HG03469 (cell line): Measurements from ENCODE around the gene BBLN.
A peak's percentile ranks its signal among the peaks of the same experiment; 100 is the strongest.

Experiments
- ATAC-seq: cut with Tn5 transposase; IDR thresholded peaks from one replicate; pipeline ENCODE4 v1.9.1; 2021; ENCODE audit warnings: mild to moderate bottlenecking, moderate library complexity, moderate number of reproducible peaks; ENCODE audit not compliant: unreplicated experiment

The BBLN gene

GRCh38 chr9:128188209-128188608 lies 28.1 kb downstream of the BBLN start:
- no peak for ATAC-seq

- no peak for ATAC-seq
Measured at GRCh38 chr9:128190013-128190412, 29.9 kb downstream of the BBLN start.

GRCh38 chr9:128190516-128191405 lies 30.7 kb downstream of the BBLN start:
- no peak for ATAC-seq

DNA sequence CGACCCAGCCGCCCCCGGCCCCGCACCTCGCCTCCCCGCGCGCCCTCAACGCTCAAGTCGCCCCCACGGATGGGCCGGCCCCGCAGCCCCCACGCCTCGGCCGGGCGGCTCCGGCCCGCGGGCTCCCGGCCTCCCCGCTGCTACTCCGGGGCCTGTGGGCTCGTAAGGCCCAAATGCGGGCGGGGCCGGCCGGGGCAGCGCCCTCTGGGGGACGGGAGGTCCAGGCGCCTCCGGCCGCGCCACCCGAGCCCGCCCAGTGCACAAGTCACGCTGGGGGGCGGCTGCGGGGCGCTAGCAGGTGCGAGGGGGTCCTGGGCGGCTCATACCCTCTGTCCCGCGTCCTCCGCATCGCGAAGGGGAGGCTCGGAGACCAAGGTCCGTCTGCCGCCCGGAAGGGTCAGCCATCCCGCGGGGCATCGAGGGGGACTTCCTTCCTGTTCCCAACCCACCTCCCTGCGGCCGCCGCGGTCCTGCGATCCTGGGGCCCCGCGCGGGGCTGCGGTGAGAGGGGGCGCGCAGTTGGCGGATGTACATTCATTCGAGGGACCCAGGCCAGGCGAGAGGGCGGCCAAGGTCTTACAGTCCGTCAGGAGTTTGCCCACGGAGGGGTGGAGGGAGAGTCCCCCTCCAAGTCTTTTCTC lies 31.5 kb downstream of the BBLN start, which contains the start of gene CIZ1:
Gene CIZ1, minus strand, starts transcription at position 167 of the 641 bp plus-strand sequence. CDS start 715 bp downstream, outside the sequence.
- ATAC-seq: peak; percentile 53

DNA sequence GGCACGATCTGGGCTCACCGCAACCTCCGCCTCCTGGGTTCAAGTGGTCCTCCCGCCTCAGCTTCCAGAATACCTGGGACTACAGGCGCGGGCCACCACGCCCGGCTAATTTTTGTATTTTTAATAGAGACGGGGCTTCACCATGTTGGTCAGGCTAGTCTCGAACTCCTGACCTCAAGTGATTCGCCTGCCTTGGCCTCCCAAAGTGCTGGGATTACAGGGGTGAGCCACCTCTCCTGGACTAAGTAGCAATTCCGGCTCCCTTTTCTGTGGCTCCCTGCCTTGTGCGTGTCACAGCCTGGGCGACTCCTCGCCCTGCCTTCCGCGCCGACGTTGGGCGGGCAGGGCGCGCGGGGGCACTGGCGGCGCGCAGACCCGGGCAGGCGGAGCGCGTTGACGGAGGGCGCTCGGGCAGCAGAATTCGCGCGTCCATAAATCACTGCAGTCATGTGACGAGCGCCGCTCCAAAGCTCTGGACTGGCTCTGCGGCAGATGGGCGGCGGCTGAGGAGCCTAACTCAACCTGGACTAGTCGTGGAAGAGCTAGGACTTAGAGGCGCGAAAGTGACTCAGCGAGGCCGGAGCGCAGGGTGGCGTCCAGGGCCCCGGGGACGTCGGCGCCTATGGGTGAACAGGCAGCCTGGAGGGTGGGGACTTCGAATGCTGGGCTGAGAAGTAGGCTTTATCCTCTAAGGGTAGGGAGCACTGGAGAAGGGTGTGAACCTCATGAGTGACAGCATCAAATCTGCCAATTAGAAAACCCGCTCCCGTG lies 32.7 kb downstream of the BBLN start:
- no peak for ATAC-seq

DNA sequence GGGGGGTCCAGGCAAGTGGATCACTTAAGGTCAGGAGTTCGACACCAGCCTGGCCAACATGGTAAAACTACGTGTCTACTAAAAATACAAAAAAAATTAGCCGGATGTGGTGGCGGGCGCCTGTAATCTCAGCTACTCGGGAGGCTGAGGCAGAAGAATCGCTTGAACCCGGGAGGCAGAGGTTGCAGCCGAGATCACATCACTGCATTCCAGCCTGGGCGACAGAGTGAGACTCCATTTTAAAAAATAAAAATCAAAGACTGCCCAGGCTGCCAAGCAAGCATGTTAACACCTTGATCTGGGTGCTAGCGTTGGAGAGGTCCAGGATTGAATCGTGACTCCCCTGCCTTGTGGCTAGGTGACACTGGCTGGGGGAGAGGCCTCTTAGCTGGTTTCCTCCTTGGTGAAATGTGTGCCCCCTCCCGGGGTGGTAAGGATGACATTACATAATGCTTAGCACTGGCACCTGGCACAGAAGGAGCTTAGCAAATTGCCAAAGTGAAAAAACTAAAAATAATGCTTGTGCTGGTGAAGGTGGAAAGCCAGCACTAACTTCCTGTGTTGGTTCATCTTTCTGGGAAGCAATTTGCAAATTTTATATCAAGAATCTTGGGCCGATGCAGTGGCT lies 33.5 kb downstream of the BBLN start:
- ATAC-seq: no peak

- ATAC-seq: no peak
Measured at GRCh38 chr9:128201441-128202369, 41.6 kb downstream of the BBLN start.

DNA sequence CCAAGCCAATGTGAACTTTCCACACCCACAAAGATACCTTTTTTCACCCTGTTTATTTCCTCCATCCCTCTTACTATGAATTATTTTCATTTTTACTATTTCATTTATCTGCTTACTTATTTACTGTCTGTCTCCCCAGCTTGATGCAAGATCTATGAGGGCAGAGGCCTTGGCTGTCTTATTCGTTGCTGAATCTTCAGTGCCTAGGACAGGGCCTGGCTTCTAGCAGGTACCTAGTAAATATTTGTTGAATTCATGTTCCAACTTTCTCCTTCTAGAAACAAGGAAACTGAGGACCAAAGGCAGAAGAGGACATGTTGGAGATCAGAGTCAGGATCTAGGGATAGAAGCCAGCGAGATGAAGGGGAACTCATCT lies 42.6 kb downstream of the BBLN start:
- ATAC-seq: no peak

GRCh38 chr9:128203024-128203706 lies 43.1 kb downstream of the BBLN start, which contains the start of gene DNM1:
TSS of gene DNM1 (plus strand) at chr9:128203379. CDS start at chr9:128203471, 92 bp downstream.
- ATAC-seq: no peak

DNA sequence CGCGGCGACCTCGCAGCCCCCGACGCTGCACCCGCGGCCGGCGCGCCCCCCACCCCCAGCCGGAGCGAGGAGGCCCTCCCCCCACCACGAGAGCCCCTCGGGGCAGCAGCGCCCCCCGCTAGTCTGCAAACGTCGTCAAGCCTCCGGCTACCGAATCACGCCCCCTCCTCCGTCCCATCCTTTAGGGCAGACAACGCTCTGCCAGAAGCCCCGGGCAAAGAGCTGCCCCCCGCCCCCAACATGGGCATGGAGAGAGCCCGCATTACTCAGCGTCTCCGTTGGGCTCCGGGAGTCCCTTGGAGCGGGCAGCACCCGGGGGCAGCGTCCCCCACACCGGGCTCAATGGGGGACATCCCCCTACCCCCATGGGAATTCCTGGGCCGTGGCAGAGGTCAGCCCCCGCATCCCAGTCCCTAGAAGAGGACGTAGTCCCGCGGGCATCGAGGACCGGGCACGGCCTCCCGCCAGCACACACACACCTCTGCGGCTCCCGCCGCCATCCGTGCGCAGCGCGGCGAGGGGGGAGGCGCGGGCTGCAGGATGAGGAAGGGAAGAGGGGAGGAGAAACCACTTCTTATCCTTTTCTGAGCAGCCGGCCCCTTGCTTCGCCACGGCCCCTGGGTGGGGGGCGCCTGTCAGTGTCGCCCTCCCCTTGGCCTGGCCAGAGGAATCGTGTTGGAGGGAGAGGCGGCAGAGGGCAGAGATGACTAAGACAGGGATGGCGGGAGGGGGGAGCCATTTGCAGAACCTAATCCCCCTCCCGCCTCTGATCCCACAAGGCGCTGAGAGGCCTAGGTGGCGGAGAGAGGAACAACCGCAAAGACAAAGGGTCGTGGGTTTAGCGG lies 43.9 kb downstream of the BBLN start:
- ATAC-seq: no peak

- ATAC-seq: no peak
Measured at GRCh38 chr9:128204858-128205257, 44.8 kb downstream of the BBLN start.

GRCh38 chr9:128205296-128205944 lies 45.4 kb downstream of the BBLN start:
- no peak for ATAC-seq

DNA sequence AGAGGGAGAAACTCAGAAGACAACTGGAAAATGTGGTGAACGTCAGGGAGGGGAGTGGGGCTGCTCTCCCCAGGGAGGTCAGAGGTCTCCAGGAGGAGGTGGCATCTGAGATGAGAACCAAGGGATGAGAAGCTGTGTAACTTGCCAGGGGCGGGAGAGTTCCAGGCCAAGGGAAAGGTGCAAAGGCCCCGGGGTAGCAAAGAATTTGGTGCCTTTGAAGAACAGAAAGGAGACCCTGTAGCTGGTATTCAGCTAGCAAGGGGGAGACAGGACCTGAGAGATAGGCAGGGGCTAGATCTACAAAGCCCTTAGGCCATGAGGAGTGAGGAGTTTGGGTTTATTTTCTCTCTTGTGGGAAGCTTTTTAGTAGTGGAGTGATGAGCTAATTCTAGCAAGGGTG lies 46.4 kb downstream of the BBLN start:
- no peak for ATAC-seq

DNA sequence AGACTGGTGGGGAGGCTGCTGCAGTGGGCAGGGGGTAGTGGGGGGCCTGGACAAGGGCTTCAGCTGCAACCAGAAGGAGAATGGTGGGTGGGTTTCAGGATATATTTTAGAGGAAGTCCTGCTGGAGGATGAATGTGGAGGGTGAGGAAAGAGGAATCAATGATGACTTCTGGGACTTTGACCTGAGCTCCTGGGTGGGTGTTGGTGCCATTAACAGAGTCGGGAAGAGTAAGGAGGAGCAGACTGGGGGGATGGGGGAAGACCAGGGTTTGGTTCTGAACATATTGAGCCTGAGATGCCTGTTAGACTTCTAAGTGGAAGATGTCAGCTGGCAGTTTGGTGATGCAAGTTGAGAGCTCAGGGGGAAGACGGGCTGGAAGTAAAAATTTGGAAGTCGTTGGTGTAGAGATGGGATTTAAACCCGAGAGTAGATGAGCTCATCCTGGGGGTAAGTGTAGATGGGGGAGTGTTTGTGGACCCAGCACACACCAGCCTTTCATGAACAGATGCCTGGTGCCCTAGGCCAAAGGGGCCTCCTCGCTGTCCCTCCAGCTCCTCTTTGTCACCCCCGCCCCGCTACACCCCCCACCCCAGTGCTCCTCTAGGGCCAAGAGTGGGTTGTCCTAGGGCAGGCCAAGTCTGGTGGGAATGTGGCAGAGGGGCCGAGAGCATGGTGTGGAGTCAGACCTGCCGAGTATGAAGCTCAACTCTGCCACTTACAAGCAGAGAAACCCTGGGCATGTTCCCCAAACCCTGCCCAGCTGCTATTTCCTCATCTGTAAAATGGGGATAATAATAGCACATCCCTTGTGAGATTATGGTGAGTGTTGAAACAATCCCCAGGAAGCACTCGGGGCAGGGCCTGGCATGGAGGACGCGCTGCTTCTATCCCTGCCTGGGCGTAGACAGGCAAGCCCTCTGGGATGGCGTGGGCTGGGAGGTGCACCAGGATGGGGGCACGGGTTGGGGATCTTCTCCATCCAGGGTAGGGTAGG lies 47.1 kb downstream of the BBLN start:
- no peak for ATAC-seq

GRCh38 chr9:128208386-128208785 lies 48.3 kb downstream of the BBLN start:
- no peak for ATAC-seq

DNA sequence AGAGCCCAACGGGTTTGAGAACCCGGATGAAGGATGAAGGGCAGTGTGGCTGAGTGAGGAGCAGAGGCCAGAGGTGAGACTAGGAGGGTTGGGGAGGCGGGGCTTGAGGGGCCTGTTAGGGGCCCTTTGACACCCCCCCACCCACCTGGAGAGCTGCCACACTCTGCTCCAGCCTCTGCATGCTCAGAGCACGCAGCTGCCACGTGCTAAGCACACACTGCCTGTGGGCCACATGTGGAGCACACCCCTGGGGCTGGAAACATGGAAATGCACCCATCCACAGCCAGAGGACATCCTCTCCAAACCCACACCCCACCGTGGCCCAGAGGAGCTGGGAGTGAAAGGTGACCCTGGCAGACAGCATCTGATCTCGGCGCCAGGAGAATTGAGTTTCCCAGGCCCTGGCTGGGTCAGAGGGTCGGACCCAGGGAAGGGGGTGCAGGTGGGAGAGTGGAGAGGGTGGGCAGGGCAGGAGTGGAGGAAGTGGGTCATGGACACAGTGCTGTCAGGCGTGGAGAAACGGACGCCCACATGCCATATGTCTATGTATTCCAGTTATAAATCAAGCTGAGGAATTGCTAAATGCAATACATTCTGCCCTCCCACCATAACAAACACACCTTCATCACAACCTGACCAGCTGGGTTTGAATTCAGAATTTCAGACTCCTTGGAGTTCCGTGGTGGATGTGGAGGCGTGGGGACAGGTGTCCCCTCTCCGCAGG lies 49.0 kb downstream of the BBLN start:
- no peak for ATAC-seq
